ENCODE measurements around the gene TRIM24.

- TF ChIP-seq, protein P1, sequence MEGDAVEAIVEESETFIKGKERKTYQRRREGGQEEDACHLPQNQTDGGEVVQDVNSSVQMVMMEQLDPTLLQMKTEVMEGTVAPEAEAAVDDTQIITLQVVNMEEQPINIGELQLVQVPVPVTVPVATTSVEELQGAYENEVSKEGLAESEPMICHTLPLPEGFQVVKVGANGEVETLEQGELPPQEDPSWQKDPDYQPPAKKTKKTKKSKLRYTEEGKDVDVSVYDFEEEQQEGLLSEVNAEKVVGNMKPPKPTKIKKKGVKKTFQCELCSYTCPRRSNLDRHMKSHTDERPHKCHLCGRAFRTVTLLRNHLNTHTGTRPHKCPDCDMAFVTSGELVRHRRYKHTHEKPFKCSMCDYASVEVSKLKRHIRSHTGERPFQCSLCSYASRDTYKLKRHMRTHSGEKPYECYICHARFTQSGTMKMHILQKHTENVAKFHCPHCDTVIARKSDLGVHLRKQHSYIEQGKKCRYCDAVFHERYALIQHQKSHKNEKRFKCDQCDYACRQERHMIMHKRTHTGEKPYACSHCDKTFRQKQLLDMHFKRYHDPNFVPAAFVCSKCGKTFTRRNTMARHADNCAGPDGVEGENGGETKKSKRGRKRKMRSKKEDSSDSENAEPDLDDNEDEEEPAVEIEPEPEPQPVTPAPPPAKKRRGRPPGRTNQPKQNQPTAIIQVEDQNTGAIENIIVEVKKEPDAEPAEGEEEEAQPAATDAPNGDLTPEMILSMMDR (IDR thresholded peaks at IDR 0.05; ENCODE audit: poor library complexity) = no peak
- TF ChIP-seq EZH2 (IDR thresholded peaks at IDR 0.05; ENCODE audit: borderline replicate concordance) = no peak
- no peak for TF ChIP-seq EZH2phosphoT487 (IDR thresholded peaks at IDR 0.05; ENCODE audit: low read depth, severe bottlenecking, unreplicated experiment)
Observed at GRCh38 chr7:138568655-138569054, 108.6 kb downstream of the TRIM24 start.

Measured in hepatocyte (in vitro differentiated cells).